GM19193 (cell line): ENCODE results near the gene MTURN.

ENCODE experiments used
- POLR2A ChIP-seq: IDR thresholded peaks from 4 replicates; pipeline ENCODE4 v1.6.1; 2011; ENCODE audit not compliant: insufficient read depth, insufficient read length; ENCODE audit errors: extremely low read depth

MTURN gene

GRCh38 chr7:30117896-30118295, 16.9 kb upstream of the MTURN start:
- no peak for TF ChIP-seq POLR2A

GRCh38 chr7:30119890-30120577, 14.8 kb upstream of the MTURN start:
- no peak for TF ChIP-seq POLR2A

DNA sequence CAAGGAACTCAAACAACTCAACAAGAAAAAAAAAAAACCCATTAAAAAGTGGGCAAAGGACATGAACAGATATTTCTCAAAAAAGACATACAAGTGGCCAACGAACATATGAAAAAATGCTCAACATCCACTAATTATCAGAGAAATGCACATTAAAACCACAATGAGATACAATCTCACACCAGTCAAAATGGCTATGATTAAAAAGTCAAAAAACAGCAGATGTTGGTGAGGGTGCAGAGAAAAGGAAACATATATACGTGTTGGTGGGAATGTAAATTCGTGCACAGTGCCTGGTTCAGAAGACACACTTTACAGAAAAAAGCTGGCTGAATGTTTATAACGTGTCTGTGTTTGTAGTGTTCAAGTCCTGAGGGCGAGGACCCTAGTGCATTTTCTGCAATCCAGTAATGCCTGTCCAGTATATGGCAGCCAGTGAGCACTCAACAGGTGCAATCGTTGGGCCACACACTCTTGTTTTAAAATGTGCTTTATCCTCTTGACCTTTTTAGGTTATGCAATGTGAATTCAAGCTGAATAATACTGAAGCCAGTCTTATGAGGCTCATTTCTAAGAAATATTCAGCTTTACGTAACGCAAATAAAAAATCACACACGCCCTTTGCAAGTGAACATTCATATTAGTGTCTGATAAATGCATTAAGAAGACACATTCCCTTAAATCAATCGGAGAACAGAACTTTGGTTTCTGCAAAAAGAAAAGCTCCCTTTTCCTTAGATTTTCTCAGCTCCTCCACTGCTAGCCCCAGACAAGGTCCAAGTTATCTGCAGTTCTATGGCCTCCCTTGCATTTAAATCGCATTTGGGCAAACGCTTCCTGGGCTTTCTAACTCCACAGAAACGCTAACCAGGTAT, 813 bp upstream of the MTURN start:
- TF ChIP-seq POLR2A, result no peak

- no peak for TF ChIP-seq POLR2A
Observed at GRCh38 chr7:30135301-30136116, 723 bp downstream of the MTURN start.

GRCh38 chr7:30136117-30136731, 1.4 kb downstream of the MTURN start:
- no peak for TF ChIP-seq POLR2A

DNA sequence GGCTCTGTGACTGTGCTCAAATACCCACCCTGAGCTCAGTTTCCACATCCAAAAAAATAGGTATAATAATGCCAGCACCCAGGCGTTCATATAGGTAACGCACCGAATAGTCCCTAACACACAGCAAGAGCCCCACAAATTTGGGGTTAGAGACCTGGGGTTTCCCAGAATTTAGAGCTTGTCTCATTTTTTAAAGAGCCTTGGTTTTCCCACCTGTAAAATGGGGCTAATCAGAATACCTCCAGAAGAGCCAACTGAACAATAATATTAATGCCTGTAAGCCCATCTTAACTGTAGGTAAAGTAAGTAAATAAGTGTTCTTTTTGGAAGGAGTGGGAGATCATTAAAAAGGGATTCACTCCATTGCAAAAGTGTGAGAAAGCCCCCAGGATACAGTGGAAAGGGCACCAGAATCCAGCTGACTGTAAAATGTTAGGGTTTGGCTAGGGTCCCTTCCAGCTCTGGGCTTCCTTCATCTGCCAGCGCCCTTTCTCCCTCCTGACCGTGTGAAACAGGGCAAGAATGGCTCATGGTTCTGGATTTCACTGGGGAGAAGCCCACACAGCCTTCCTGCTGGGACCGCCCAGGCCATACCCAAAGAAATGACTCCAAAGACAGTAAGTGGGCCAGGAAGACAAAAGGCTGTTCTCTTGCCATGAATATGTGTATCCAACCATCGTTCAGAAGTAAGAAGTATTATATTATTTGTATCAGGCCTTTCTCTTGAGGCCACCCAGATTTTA, 2.1 kb downstream of the MTURN start:
- no peak for TF ChIP-seq POLR2A

GRCh38 chr7:30139836-30140384, 5.1 kb downstream of the MTURN start:
- TF ChIP-seq POLR2A, result no peak

GRCh38 chr7:30140456-30140855, 5.7 kb downstream of the MTURN start:
- TF ChIP-seq POLR2A, result no peak

GRCh38 chr7:30142710-30143109, 7.9 kb downstream of the MTURN start:
- TF ChIP-seq POLR2A, result no peak

DNA sequence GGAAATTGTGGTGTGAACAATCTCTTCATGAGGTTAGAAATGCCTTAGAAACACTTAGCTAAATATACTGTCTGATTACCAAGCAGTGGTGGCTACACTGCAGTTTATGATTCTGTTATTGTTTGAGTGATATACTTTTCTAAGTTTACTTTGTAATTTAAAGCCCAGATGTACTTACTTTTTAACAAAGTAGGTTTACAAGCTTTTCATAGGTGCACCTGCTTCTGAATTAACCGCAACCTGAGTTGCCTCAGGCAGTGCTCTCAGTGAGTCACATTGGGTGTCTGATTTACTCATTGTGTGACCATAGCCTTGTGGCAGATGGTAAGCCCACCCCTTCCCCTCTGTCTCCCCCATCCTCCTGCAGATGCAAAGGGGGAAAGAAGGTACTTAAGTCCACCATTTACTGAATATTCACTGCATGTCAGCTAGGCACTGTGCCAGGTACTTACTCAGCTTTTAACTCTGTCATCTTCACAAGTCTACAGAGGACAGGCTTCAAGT, 9.0 kb downstream of the MTURN start:
- no peak for TF ChIP-seq POLR2A

- TF ChIP-seq POLR2A, result no peak
Observed at GRCh38 chr7:30144657-30145306, 10.0 kb downstream of the MTURN start.

- no peak for TF ChIP-seq POLR2A
Observed at GRCh38 chr7:30145426-30145970, 10.7 kb downstream of the MTURN start.

DNA sequence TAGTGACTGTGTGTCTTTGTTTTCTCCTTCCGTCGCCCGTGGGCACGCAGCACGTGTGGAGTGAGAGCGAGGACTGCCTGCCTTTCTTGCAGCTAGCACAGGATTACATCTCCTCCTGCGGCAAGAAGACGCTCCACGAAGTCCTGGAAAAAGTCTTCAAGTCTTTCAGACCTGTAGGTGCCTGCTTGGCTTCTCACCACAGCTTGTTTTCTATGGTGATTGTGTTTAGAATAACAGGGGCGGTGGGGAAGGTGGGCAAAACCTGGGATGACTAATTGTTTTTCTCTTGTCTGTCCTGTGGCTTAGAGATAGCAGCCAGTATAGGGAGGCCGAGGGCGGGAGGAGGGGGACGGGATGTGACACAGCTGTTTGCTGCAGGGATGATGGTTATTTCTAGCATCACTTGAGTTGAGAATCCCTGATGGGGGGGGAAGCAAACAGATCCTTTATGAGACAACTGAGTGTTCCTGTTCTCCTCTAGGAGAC, 11.4 kb downstream of the MTURN start:
- no peak for TF ChIP-seq POLR2A

- no peak for TF ChIP-seq POLR2A
Observed at GRCh38 chr7:30147223-30147622, 12.4 kb downstream of the MTURN start.
